ENCODE measurements around the gene TMEM200A.

DNA sequence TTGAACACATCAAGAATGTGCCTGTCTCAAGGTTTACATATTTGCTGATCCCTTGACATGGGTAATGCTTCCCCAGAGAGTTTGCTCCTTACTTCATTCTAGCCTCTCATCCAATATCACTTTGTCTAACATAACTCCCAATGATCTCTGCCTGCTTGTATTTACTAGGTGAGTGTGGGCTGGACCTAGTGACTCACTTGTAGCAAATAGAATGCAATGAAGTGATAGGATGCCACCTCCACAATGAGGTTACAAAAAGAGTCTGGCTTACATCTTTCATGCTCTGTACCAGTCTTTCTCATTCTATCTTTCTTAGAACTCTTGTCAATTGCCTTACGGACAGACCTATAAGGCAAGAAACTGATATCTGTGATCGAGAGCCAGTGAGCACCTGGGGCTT lies 44.9 kb upstream of the TMEM200A start:
- TF ChIP-seq POLR2AphosphoS5 (IDR thresholded peaks at IDR 0.05; ENCODE audit: low read depth, low read length) (no peak), YY1 (IDR thresholded peaks at IDR 0.05; ENCODE audit: low read depth) (no peak), TEAD4 (IDR thresholded peaks at IDR 0.05; ENCODE audit: borderline replicate concordance, insufficient read depth) (no peak), EP300 (IDR thresholded peaks at IDR 0.05; ENCODE audit: borderline replicate concordance in 1 of 2, low read depth in 1 of 2, low read length in 1 of 2) (no peak), GABPA (IDR thresholded peaks at IDR 0.05; ENCODE audit: low read depth) (no peak), EZH2phosphoT487 (IDR thresholded peaks at IDR 0.05; ENCODE audit: borderline replicate concordance, low read depth) (no peak), RFX5 (IDR thresholded peaks at IDR 0.05; ENCODE audit: low read length) (no peak), RAD21 (IDR thresholded peaks at IDR 0.05; ENCODE audit: low read length) (no peak)
- TF ChIP-seq, protein P1, sequence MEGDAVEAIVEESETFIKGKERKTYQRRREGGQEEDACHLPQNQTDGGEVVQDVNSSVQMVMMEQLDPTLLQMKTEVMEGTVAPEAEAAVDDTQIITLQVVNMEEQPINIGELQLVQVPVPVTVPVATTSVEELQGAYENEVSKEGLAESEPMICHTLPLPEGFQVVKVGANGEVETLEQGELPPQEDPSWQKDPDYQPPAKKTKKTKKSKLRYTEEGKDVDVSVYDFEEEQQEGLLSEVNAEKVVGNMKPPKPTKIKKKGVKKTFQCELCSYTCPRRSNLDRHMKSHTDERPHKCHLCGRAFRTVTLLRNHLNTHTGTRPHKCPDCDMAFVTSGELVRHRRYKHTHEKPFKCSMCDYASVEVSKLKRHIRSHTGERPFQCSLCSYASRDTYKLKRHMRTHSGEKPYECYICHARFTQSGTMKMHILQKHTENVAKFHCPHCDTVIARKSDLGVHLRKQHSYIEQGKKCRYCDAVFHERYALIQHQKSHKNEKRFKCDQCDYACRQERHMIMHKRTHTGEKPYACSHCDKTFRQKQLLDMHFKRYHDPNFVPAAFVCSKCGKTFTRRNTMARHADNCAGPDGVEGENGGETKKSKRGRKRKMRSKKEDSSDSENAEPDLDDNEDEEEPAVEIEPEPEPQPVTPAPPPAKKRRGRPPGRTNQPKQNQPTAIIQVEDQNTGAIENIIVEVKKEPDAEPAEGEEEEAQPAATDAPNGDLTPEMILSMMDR (IDR thresholded peaks at IDR 0.05): no peak
- TF ChIP-seq, protein P2, sequence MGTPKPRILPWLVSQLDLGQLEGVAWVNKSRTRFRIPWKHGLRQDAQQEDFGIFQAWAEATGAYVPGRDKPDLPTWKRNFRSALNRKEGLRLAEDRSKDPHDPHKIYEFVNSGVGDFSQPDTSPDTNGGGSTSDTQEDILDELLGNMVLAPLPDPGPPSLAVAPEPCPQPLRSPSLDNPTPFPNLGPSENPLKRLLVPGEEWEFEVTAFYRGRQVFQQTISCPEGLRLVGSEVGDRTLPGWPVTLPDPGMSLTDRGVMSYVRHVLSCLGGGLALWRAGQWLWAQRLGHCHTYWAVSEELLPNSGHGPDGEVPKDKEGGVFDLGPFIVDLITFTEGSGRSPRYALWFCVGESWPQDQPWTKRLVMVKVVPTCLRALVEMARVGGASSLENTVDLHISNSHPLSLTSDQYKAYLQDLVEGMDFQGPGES (IDR thresholded peaks at IDR 0.05; ENCODE audit: low read depth, low read length): no peak
- TF ChIP-seq, protein P3, sequence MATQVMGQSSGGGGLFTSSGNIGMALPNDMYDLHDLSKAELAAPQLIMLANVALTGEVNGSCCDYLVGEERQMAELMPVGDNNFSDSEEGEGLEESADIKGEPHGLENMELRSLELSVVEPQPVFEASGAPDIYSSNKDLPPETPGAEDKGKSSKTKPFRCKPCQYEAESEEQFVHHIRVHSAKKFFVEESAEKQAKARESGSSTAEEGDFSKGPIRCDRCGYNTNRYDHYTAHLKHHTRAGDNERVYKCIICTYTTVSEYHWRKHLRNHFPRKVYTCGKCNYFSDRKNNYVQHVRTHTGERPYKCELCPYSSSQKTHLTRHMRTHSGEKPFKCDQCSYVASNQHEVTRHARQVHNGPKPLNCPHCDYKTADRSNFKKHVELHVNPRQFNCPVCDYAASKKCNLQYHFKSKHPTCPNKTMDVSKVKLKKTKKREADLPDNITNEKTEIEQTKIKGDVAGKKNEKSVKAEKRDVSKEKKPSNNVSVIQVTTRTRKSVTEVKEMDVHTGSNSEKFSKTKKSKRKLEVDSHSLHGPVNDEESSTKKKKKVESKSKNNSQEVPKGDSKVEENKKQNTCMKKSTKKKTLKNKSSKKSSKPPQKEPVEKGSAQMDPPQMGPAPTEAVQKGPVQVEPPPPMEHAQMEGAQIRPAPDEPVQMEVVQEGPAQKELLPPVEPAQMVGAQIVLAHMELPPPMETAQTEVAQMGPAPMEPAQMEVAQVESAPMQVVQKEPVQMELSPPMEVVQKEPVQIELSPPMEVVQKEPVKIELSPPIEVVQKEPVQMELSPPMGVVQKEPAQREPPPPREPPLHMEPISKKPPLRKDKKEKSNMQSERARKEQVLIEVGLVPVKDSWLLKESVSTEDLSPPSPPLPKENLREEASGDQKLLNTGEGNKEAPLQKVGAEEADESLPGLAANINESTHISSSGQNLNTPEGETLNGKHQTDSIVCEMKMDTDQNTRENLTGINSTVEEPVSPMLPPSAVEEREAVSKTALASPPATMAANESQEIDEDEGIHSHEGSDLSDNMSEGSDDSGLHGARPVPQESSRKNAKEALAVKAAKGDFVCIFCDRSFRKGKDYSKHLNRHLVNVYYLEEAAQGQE (IDR thresholded peaks at IDR 0.05; ENCODE audit: low read depth, low read length): no peak
- TF ChIP-seq, protein P4, sequence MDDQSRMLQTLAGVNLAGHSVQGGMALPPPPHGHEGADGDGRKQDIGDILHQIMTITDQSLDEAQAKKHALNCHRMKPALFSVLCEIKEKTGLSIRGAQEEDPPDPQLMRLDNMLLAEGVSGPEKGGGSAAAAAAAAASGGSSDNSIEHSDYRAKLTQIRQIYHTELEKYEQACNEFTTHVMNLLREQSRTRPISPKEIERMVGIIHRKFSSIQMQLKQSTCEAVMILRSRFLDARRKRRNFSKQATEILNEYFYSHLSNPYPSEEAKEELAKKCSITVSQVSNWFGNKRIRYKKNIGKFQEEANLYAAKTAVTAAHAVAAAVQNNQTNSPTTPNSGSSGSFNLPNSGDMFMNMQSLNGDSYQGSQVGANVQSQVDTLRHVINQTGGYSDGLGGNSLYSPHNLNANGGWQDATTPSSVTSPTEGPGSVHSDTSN (IDR thresholded peaks at IDR 0.05): no peak
- TF ChIP-seq, protein P5, sequence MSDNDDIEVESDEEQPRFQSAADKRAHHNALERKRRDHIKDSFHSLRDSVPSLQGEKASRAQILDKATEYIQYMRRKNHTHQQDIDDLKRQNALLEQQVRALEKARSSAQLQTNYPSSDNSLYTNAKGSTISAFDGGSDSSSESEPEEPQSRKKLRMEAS (IDR thresholded peaks at IDR 0.05; ENCODE audit: low read depth): no peak
- TF ChIP-seq, protein P6, sequence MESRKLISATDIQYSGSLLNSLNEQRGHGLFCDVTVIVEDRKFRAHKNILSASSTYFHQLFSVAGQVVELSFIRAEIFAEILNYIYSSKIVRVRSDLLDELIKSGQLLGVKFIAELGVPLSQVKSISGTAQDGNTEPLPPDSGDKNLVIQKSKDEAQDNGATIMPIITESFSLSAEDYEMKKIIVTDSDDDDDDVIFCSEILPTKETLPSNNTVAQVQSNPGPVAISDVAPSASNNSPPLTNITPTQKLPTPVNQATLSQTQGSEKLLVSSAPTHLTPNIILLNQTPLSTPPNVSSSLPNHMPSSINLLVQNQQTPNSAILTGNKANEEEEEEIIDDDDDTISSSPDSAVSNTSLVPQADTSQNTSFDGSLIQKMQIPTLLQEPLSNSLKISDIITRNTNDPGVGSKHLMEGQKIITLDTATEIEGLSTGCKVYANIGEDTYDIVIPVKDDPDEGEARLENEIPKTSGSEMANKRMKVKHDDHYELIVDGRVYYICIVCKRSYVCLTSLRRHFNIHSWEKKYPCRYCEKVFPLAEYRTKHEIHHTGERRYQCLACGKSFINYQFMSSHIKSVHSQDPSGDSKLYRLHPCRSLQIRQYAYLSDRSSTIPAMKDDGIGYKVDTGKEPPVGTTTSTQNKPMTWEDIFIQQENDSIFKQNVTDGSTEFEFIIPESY (IDR thresholded peaks at IDR 0.05; ENCODE audit: borderline replicate concordance, low read depth): no peak
